Naive thymus-derived CD4-positive, alpha-beta T cell (primary cell): Measurements from ENCODE around the gene NRXN3. TPM values are rescaled to one million over a fixed set of nuclear protein-coding genes. Genes with fewer than 3 reads are reported as not detected.

Source experiments
- ATAC-seq: fragments of 150-1000 bp; cut with Tn5 transposase; 2 replicates; pipeline ENCODE4 v1.10.0; 2021; ENCODE audit warnings: mild to moderate bottlenecking, moderate library complexity
- CTCF ChIA-PET: fragments of 350-600 bp; sonication (Branson Sonifier 250); formaldehyde crosslinking; loops from one replicate; lab custom pipeline; 2021; ENCODE audit warnings: antibody characterized with exemption; lab: Charles Lee
- POLR2A ChIA-PET: fragments of 350-600 bp; sonication (Branson Sonifier 250); formaldehyde crosslinking; loops from one replicate; lab custom pipeline; 2021; ENCODE audit warnings: antibody characterized with exemption, inconsistent platforms; lab: Charles Lee
- DNase-seq, 9 donors: peaks; one replicate each; pipeline versions ENCODE4 v3.0.0 to v3.0.0-alpha.2; 2020 to 2022; ENCODE audit warnings: mixed read lengths in 1 of 9
- H3K27ac ChIP-seq: one replicate; pipeline ENCODE4 v1.7.0; 2013; ENCODE audit warnings: mild to moderate bottlenecking, low read depth, low read length, moderate library complexity
- H3K27me3 ChIP-seq, 2 donors: one replicate each; pipeline ENCODE4 v1.7.0; 2013; ENCODE audit warnings: low read length in 2 of 2, mild to moderate bottlenecking in 2 of 2, moderate library complexity in 2 of 2; ENCODE audit not compliant: control insufficient read depth in 2 of 2, insufficient read depth in 2 of 2
- H3K36me3 ChIP-seq, 3 experiments: 1 replicate in 2 of 3; 2 replicates in 1 of 3; pipeline ENCODE4 v1.7.0; 2013; ENCODE audit warnings: low read length in 3 of 3, mild to moderate bottlenecking in 3 of 3, moderate library complexity in 1 of 3; ENCODE audit not compliant: insufficient read depth in 3 of 3, control insufficient read depth in 2 of 3
- H3K4me1 ChIP-seq, 2 donors: one replicate each; pipeline ENCODE4 v1.7.0; 2013; ENCODE audit warnings: low read length in 2 of 2, mild to moderate bottlenecking in 2 of 2, moderate library complexity in 1 of 2; ENCODE audit not compliant: control insufficient read depth in 2 of 2, insufficient read depth in 2 of 2
- H3K4me3 ChIP-seq: 2 replicates; pipeline ENCODE4 v1.7.0; 2013; ENCODE audit warnings: mild to moderate bottlenecking, low read length
- H3K9me3 ChIP-seq, 3 experiments: 1 replicate in 2 of 3; 2 replicates in 1 of 3; pipeline ENCODE4 v1.7.0; 2013; ENCODE audit warnings: low read length in 3 of 3; ENCODE audit not compliant: control insufficient read depth in 2 of 3
- H3K27ac Mint-ChIP-seq, 9 donors: one replicate each; pipeline ENCODE4 v1.8.0; 2020 to 2022; ENCODE audit warnings: mixed read lengths in 9 of 9, mild to moderate bottlenecking in 8 of 9, moderate library complexity in 5 of 9, inconsistent platforms in 2 of 9
- H3K27me3 Mint-ChIP-seq, 5 donors: one replicate each; pipeline ENCODE4 v1.8.0; 2021 to 2022; ENCODE audit warnings: mixed read lengths in 5 of 5, mild to moderate bottlenecking in 1 of 5
- H3K36me3 Mint-ChIP-seq, 5 donors: one replicate each; pipeline ENCODE4 v1.8.0; 2020 to 2022; ENCODE audit warnings: mixed read lengths in 5 of 5, mild to moderate bottlenecking in 3 of 5, inconsistent platforms in 1 of 5
- H3K4me1 Mint-ChIP-seq, 7 donors: one replicate each; pipeline ENCODE4 v1.8.0; 2020 to 2022; ENCODE audit warnings: mixed read lengths in 7 of 7, mild to moderate bottlenecking in 3 of 7, inconsistent platforms in 1 of 7
- H3K4me3 Mint-ChIP-seq, 10 donors: one replicate each; pipeline ENCODE4 v1.8.0; 2020 to 2022; ENCODE audit warnings: mild to moderate bottlenecking in 10 of 10, mixed read lengths in 10 of 10, moderate library complexity in 6 of 10, inconsistent platforms in 2 of 10
- H3K9me3 Mint-ChIP-seq, 11 donors: one replicate each; pipeline ENCODE4 v1.8.0; 2020 to 2022; ENCODE audit warnings: mixed read lengths in 11 of 11, mild to moderate bottlenecking in 4 of 11, inconsistent platforms in 1 of 11, moderate library complexity in 1 of 11
- intact Hi-C, 2 donors: fragments of 100-400 bp; cut with micrococcal nuclease; formaldehyde crosslinking; loops; one replicate each; pipeline ENCODE4 v1.15.1; 2023
- polyA plus RNA-seq, 2 donors: library from polyadenylated mRNA; unstranded; fragments of 300-500 nt; fragmentation: Illumina TruSeq; gene quantifications; one replicate each; pipeline ENCODE4 v1.2.3, GENCODE V29; 2021
- total RNA-seq, 6 experiments: library from RNA in 5 of 6; stranded (reverse) in 5 of 6; gene quantifications; 1 replicate in 5 of 6; 2 replicates in 1 of 6; pipeline ENCODE4 v1.2.3 and lab custom pipeline; 2021 to 2026

NRXN3 gene
- total and polyA plus RNA-seq, 7 experiments from 2014 or later, result not detected

GRCh38 chr14:79117561-79117960, 947.4 kb downstream of the NRXN3 start:
- H3K4me1 ChIP-seq, result no peaks in the 10 kb centered on the region
- H3K27me3 ChIP-seq, result no peaks in the 10 kb centered on the region
- CTCF ChIA-PET, result no interaction called here
- no peak overlapping the region for H3K27ac ChIP-seq
- H3K36me3 Mint-ChIP-seq, result no peaks in the 10 kb centered on the region
- no peak overlapping the region for H3K4me3 ChIP-seq
- POLR2A ChIA-PET, result no interaction called here
- no peaks in the 10 kb centered on the region for H3K27me3 Mint-ChIP-seq
- no peaks in the 10 kb centered on the region for H3K9me3 ChIP-seq
- H3K36me3 ChIP-seq, result no peaks in the 10 kb centered on the region
- no peak overlapping the region for H3K4me3 Mint-ChIP-seq
- intact Hi-C loops, result no loop called here
- ATAC-seq (no peak), DNase-seq (no peak)
- no peak overlapping the region for H3K27ac Mint-ChIP-seq
- no peaks in the 10 kb centered on the region for H3K4me1 Mint-ChIP-seq
- peaks cover 0 to 26% (median 2%) of the 10 kb centered on the region in 11 donors for H3K9me3 Mint-ChIP-seq

DNA sequence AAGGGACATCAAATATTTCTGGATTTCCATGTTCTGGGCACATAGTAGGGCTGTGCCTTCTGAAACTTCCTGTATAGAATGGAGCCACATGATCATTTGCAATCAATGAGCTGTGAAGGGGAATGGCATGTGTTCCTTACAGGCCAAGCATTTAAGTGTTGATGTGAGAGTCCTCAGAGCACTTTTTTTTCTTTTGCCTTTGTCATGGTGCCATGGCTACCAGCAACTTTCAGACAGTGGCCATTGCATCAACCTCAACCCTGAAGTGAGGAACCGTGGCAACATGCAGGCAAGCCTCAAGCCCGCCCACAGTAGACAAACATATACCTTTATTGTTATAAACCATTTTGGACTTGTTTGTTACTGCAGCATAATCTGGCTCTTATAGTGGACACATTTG, 948.1 kb downstream of the NRXN3 start:
- Histone ChIP-seq H3K27ac (no peak overlapping the region), H3K36me3 (no peaks in the 10 kb centered on the region), H3K27me3 (no peaks in the 10 kb centered on the region), H3K4me3 (no peak overlapping the region), H3K4me1 (no peaks in the 10 kb centered on the region), H3K9me3 (no peaks in the 10 kb centered on the region)
- DNase-seq (no peak), ATAC-seq (no peak)
- Mint-ChIP-seq H3K27ac (no peak overlapping the region), H3K36me3 (no peaks in the 10 kb centered on the region), H3K4me1 (no peaks in the 10 kb centered on the region), H3K4me3 (no peak overlapping the region), H3K9me3 (peaks cover 0 to 26% (median 2%) of the 10 kb centered on the region in 11 donors), H3K27me3 (no peaks in the 10 kb centered on the region)
- POLR2A ChIA-PET, result no interaction called here
- intact Hi-C loops, result no loop called here
- CTCF ChIA-PET, result no interaction called here

GRCh38 chr14:79134361-79134760, 964.2 kb downstream of the NRXN3 start:
- ATAC-seq (no peak), DNase-seq (no peak)
- no peak overlapping the region for H3K4me3 ChIP-seq
- ChIA-PET CTCF (interaction anchor here (0.6 kb wide), 1 partner anchor 23 kb away, joined by 5 read pairs; no protein-coding TSS in a partner anchor), POLR2A (no interaction called here)
- peaks cover 0 to 6% (median 0%) of the 10 kb centered on the region in 3 experiments for H3K9me3 ChIP-seq
- intact Hi-C loops, result no loop called here
- H3K27ac Mint-ChIP-seq, result no peak overlapping the region
- H3K4me1 ChIP-seq, result no peaks in the 10 kb centered on the region
- H3K36me3 Mint-ChIP-seq, result no peaks in the 10 kb centered on the region
- H3K36me3 ChIP-seq, result no peaks in the 10 kb centered on the region
- no peaks in the 10 kb centered on the region for H3K4me1 Mint-ChIP-seq
- H3K27ac ChIP-seq, result no peak overlapping the region
- no peaks in the 10 kb centered on the region for H3K27me3 ChIP-seq
- no peaks in the 10 kb centered on the region for H3K27me3 Mint-ChIP-seq
- no peak overlapping the region for H3K4me3 Mint-ChIP-seq
- H3K9me3 Mint-ChIP-seq, result peaks cover 0 to 9% (median 3%) of the 10 kb centered on the region in 11 donors

- no peaks in the 10 kb centered on the region for H3K27me3 ChIP-seq
- peaks cover 0 to 5% (median 3%) of the 10 kb centered on the region in 11 donors for H3K9me3 Mint-ChIP-seq
- intact Hi-C loops, result no loop called here
- H3K4me3 ChIP-seq, result no peak overlapping the region
- no peak overlapping the region for H3K27ac Mint-ChIP-seq
- no peaks in the 10 kb centered on the region for H3K4me1 ChIP-seq
- peaks cover 0 to 6% (median 0%) of the 10 kb centered on the region in 3 experiments for H3K9me3 ChIP-seq
- no peak overlapping the region for H3K4me3 Mint-ChIP-seq
- no peaks in the 10 kb centered on the region for H3K27me3 Mint-ChIP-seq
- H3K36me3 Mint-ChIP-seq, result no peaks in the 10 kb centered on the region
- ChIA-PET POLR2A (no interaction called here), CTCF (no interaction called here)
- H3K36me3 ChIP-seq, result no peaks in the 10 kb centered on the region
- DNase-seq, result no peak
- no peak overlapping the region for H3K27ac ChIP-seq
- no peak for ATAC-seq
- H3K4me1 Mint-ChIP-seq, result no peaks in the 10 kb centered on the region
Measured at GRCh38 chr14:79136071-79137044, 966.2 kb downstream of the NRXN3 start.

- Histone ChIP-seq H3K4me1 (no peaks in the 10 kb centered on the region), H3K27ac (no peak overlapping the region), H3K9me3 (peaks cover 0 to 6% (median 0%) of the 10 kb centered on the region in 3 experiments), H3K27me3 (no peaks in the 10 kb centered on the region), H3K36me3 (no peaks in the 10 kb centered on the region), H3K4me3 (no peak overlapping the region)
- no peak for DNase-seq
- Mint-ChIP-seq H3K27me3 (no peaks in the 10 kb centered on the region), H3K27ac (no peak overlapping the region), H3K4me1 (no peaks in the 10 kb centered on the region), H3K4me3 (no peak overlapping the region), H3K36me3 (no peaks in the 10 kb centered on the region), H3K9me3 (peaks cover 0 to 5% (median 3%) of the 10 kb centered on the region in 11 donors)
- ChIA-PET POLR2A (no interaction called here), CTCF (no interaction called here)
- no peak for ATAC-seq
- intact Hi-C loops, result no loop called here
Measured at GRCh38 chr14:79137045-79137430, 966.9 kb downstream of the NRXN3 start.

GRCh38 chr14:79137836-79138235, 967.7 kb downstream of the NRXN3 start:
- no peaks in the 10 kb centered on the region for H3K36me3 Mint-ChIP-seq
- no peaks in the 10 kb centered on the region for H3K4me1 Mint-ChIP-seq
- peaks cover 0 to 5% (median 3%) of the 10 kb centered on the region in 11 donors for H3K9me3 Mint-ChIP-seq
- Histone ChIP-seq H3K27me3 (no peaks in the 10 kb centered on the region), H3K9me3 (peaks cover 0 to 5% (median 0%) of the 10 kb centered on the region in 3 experiments), H3K4me3 (no peak overlapping the region), H3K4me1 (no peaks in the 10 kb centered on the region), H3K36me3 (no peaks in the 10 kb centered on the region), H3K27ac (no peak overlapping the region)
- ATAC-seq (no peak), DNase-seq (no peak)
- no peak overlapping the region for H3K4me3 Mint-ChIP-seq
- ChIA-PET CTCF (no interaction called here), POLR2A (no interaction called here)
- no peaks in the 10 kb centered on the region for H3K27me3 Mint-ChIP-seq
- H3K27ac Mint-ChIP-seq, result no peak overlapping the region
- intact Hi-C loops, result no loop called here

- Histone ChIP-seq H3K27me3 (no peaks in the 10 kb centered on the region), H3K27ac (no peak overlapping the region), H3K4me1 (no peaks in the 10 kb centered on the region), H3K9me3 (no peaks in the 10 kb centered on the region), H3K4me3 (no peak overlapping the region), H3K36me3 (no peaks in the 10 kb centered on the region)
- Mint-ChIP-seq H3K27ac (no peak overlapping the region), H3K9me3 (peaks cover 0 to 18% (median 3%) of the 10 kb centered on the region in 11 donors), H3K4me1 (no peaks in the 10 kb centered on the region), H3K27me3 (no peaks in the 10 kb centered on the region), H3K4me3 (no peak overlapping the region), H3K36me3 (no peaks in the 10 kb centered on the region)
- ATAC-seq (no peak), DNase-seq (no peak)
- intact Hi-C loops, result no loop called here
- POLR2A ChIA-PET, result no interaction called here
- CTCF ChIA-PET, result no interaction called here
Measured at GRCh38 chr14:79144896-79145295, 974.7 kb downstream of the NRXN3 start.
